IPS DF 19.7 (cell line): ENCODE results near the gene CHST10.
"Not testable (repeated sequence)": the region's sequence is repeated elsewhere in the genome, so short reads cannot be mapped to it uniquely, and the experiment has no call there.

Experiments used
- DNase-seq: peaks from one replicate; pipeline ENCODE4 v3.0.0-alpha.2; 2013; ENCODE audit warnings: low read depth, low spot score

CHST10 gene

GRCh38 chr2:100394111-100394641 is 23.3 kb downstream of the CHST10 start:
- DNase-seq, result no peak

GRCh38 chr2:100393362-100393761 is 24.1 kb downstream of the CHST10 start:
- no peak for DNase-seq

- no peak for DNase-seq
These were observed 24.8 kb downstream of the CHST10 start for GRCh38 chr2:100392715-100393114.

- DNase-seq, result no peak
These were observed 25.5 kb downstream of the CHST10 start for GRCh38 chr2:100391735-100392515.

GRCh38 chr2:100390001-100390940 is 27.2 kb downstream of the CHST10 start:
- no peak for DNase-seq

- DNase-seq, result no peak
These were observed 28.8 kb downstream of the CHST10 start for GRCh38 chr2:100388703-100389102.

GRCh38 chr2:100383954-100384353 is 33.5 kb downstream of the CHST10 start:
- no peak for DNase-seq

- no peak for DNase-seq
These were observed 34.2 kb downstream of the CHST10 start for GRCh38 chr2:100383306-100383705.

GRCh38 chr2:100381240-100381639 is 36.2 kb downstream of the CHST10 start:
- DNase-seq, result peak; percentile 79

- DNase-seq, result no peak
These were observed 36.8 kb downstream of the CHST10 start for GRCh38 chr2:100380681-100381080.

GRCh38 chr2:100376836-100377235 is 40.6 kb downstream of the CHST10 start:
- no peak for DNase-seq

GRCh38 chr2:100367163-100367562 is 50.3 kb downstream of the CHST10 start:
- no peak for DNase-seq

GRCh38 chr2:100365434-100365833 is 52.0 kb downstream of the CHST10 start:
- DNase-seq, result no peak

GRCh38 chr2:100362269-100362668 is 55.2 kb downstream of the CHST10 start:
- DNase-seq, result not testable (repeated sequence)

GRCh38 chr2:100359576-100359975 is 57.9 kb downstream of the CHST10 start:
- DNase-seq, result no peak

- DNase-seq, result no peak
These were observed 58.9 kb downstream of the CHST10 start for GRCh38 chr2:100358554-100358953.

GRCh38 chr2:100352521-100352920 is 64.9 kb downstream of the CHST10 start:
- no peak for DNase-seq

- no peak for DNase-seq
These were observed 66.7 kb downstream of the CHST10 start for GRCh38 chr2:100350661-100351185.

- not testable (repeated sequence) for DNase-seq
These were observed 72.3 kb downstream of the CHST10 start for GRCh38 chr2:100345144-100345543.

- no peak for DNase-seq
These were observed 73.0 kb downstream of the CHST10 start for GRCh38 chr2:100344433-100344832.

- not testable (repeated sequence) for DNase-seq
These were observed 75.0 kb downstream of the CHST10 start for GRCh38 chr2:100342466-100342865.
